Thoracic aorta (tissue), 2 donors: ENCODE measurements around the gene ABCC8. TPM values are rescaled to one million over a fixed set of nuclear protein-coding genes. Genes with fewer than 3 reads are reported as not detected.
"Not testable (repeated sequence)": the region's sequence is repeated elsewhere in the genome, so short reads cannot be mapped to it uniquely, and the experiment has no call there.

Source experiments
- ATAC-seq: fragments of 150-250 bp; one replicate; pipeline ENCODE4 v1.8.0; 2017; ENCODE audit warnings: low read depth; ENCODE audit not compliant: insufficient number of reproducible peaks, low FRiP score
- DNase-seq: peaks from one replicate; pipeline ENCODE4 v3.0.0-alpha.2; 2020; ENCODE audit warnings: low spot score
- H3K27ac ChIP-seq, 2 donors: fragments of 200-600 bp; sonication (generic); 1 replicate in 1 of 2; 2 replicates in 1 of 2; pipeline ENCODE4 v1.5.1; 2016; ENCODE audit warnings: mild to moderate bottlenecking in 2 of 2, moderate library complexity in 2 of 2
- H3K27me3 ChIP-seq: fragments of 200-600 bp; sonication (generic); replicated peaks from 2 replicates; pipeline ENCODE4 v1.6.0; 2016; ENCODE audit warnings: mild to moderate bottlenecking; ENCODE audit not compliant: insufficient read depth
- H3K36me3 ChIP-seq: fragments of 200-600 bp; sonication (generic); one replicate; pipeline ENCODE4 v1.5.1; 2016
- H3K4me1 ChIP-seq, 2 donors: fragments of 200-600 bp; sonication (generic); 1 replicate in 1 of 2; 2 replicates in 1 of 2; pipeline versions ENCODE4 v1.5.1 to v1.6.0; 2016; ENCODE audit warnings: low read depth in 2 of 2, mild to moderate bottlenecking in 1 of 2; ENCODE audit not compliant: control insufficient read depth in 1 of 2
- H3K4me3 ChIP-seq: fragments of 200-600 bp; sonication (generic); 2 replicates; pipeline ENCODE4 v1.5.1; 2016; ENCODE audit warnings: mild to moderate bottlenecking
- H3K9me3 ChIP-seq: fragments of 200-600 bp; sonication (generic); 2 replicates; pipeline ENCODE4 v1.5.1; 2016
- CTCF ChIP-seq: fragments of 200-600 bp; sonication (generic); IDR thresholded peaks from one replicate; pipeline ENCODE4 v1.5.1; 2019; ENCODE audit warnings: antibody characterized with exemption
- total RNA-seq, 2 donors: library from RNA; depleted of rRNA; stranded (reverse); fragments of >200 nt; gene quantifications; one replicate each; pipeline versions ENCODE4 v1.1.0 to v1.2.3, GENCODE V29; 2016

The ABCC8 gene
- total RNA-seq, 2 donors from 2014 or later, result 0.42 to 13.9 TPM

DNA sequence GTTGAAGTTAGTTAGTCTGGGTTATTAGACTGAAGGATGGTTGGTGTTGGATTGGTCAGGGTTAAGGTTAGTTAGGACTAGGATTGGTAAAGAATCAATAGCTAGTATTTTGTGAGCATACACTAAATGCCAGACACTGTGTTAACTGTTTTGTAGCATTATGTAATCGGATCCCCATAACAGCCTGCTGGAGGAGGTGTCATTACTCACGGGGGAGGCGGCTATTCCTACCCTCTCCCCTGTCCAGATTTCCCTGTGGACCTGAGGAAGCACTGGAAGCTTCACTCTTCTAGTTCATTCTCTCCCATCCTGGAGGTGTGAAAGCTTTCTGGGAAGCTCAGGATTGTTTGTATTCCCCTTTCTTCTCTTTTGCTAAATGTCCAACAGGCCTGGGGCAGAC lies 47.7 kb downstream of the ABCC8 start:
- ATAC-seq (no peak), DNase-seq (no peak)
- Histone ChIP-seq H3K4me1 (peaks cover 7 to 17% of the 10 kb centered on the region in 2 donors), H3K4me3 (no peak overlapping the region), H3K36me3 (no peaks in the 10 kb centered on the region), H3K27me3 (no peaks in the 10 kb centered on the region), H3K9me3 (no peaks in the 10 kb centered on the region), H3K27ac (no peak overlapping the region)
- no peak for TF ChIP-seq CTCF

DNA sequence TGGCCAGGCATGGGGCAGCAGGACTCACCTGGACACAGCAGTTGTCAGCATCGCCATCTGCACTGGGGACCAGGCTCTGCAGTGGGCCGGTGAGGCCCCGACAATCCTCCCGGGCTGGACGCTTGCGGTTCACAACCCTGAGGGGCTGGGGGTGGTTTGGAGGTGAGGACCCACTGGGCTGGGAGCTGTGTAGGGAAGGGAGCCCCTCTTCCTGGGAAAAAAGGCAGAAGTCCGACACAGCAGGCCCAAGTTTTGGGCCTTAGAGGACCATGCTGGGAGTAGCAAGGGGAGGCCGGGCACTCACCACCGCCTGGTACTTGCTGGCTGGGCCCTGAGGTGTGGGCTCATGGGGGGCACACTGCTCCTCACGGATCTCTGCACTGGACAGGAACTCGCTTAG lies 48.4 kb downstream of the ABCC8 start:
- no peak for ATAC-seq
- H3K27me3 ChIP-seq, result no peaks in the 10 kb centered on the region
- no peaks in the 10 kb centered on the region for H3K36me3 ChIP-seq
- H3K4me1 ChIP-seq, result peaks cover 7 to 17% of the 10 kb centered on the region in 2 donors
- no peak for DNase-seq
- no peak overlapping the region for H3K4me3 ChIP-seq
- no peak overlapping the region for H3K27ac ChIP-seq
- TF ChIP-seq CTCF, result no peak
- H3K9me3 ChIP-seq, result no peaks in the 10 kb centered on the region

GRCh38 chr11:17426233-17426632 lies 50.4 kb downstream of the ABCC8 start:
- not testable (repeated sequence) for H3K27ac ChIP-seq, H3K36me3 ChIP-seq, ATAC-seq, H3K9me3 ChIP-seq, H3K27me3 ChIP-seq, DNase-seq, H3K4me3 ChIP-seq
- H3K4me1 ChIP-seq, result peaks cover 4 to 16% of the 10 kb centered on the region in 2 donors

GRCh38 chr11:17423533-17424310 lies 52.9 kb downstream of the ABCC8 start:
- no peaks in the 10 kb centered on the region for H3K9me3 ChIP-seq
- H3K4me3 ChIP-seq, result no peak overlapping the region
- no peak for DNase-seq
- no peaks in the 10 kb centered on the region for H3K27me3 ChIP-seq
- H3K27ac ChIP-seq, result no peak overlapping the region
- peaks cover 0 to 12% of the 10 kb centered on the region in 2 donors for H3K4me1 ChIP-seq
- no peaks in the 10 kb centered on the region for H3K36me3 ChIP-seq
- no peak for TF ChIP-seq CTCF
- ATAC-seq, result no peak

- ATAC-seq (no peak), DNase-seq (no peak)
- no peaks in the 10 kb centered on the region for H3K27me3 ChIP-seq
Observed at GRCh38 chr11:17421781-17422180, 54.9 kb downstream of the ABCC8 start.

More at GRCh38 chr11:17421781-17422180, 54.9 kb downstream of the ABCC8 start:
- no peaks in the 10 kb centered on the region for H3K36me3 ChIP-seq
- no peak overlapping the region for H3K4me3 ChIP-seq
- peaks cover 0 to 12% of the 10 kb centered on the region in 2 donors for H3K4me1 ChIP-seq
- no peaks in the 10 kb centered on the region for H3K9me3 ChIP-seq
- no peak for TF ChIP-seq CTCF
- H3K27ac ChIP-seq, result no peak overlapping the region
